K562 (cell line): Measurements from ENCODE around the gene VWA3A. TPM values are rescaled to one million over a fixed set of nuclear protein-coding genes. Genes with fewer than 3 reads are reported as not detected.

Experiments used
- CC2D1A ChIP-seq: fragments of 450-650 bp; IDR thresholded peaks from 2 replicates; pipeline ENCODE4 v1.6.1; 2017; ENCODE audit warnings: mild to moderate bottlenecking
- COPS2 ChIP-seq: fragments of 450-650 bp; conservative IDR thresholded peaks from 2 replicates; pipeline ENCODE4 v1.6.1; 2016; ENCODE audit warnings: mild to moderate bottlenecking, moderate library complexity
- KDM5B ChIP-seq: fragments of 200-600 bp; sonication (generic); IDR thresholded peaks from 2 replicates; pipeline ENCODE4 v1.6.1; 2012; ENCODE audit warnings: low read depth, mild to moderate bottlenecking, moderate library complexity, low read length, control low read depth, inconsistent platforms; ENCODE audit not compliant: insufficient replicate concordance
- NCOA4 ChIP-seq: fragments of 450-650 bp; IDR thresholded peaks from 2 replicates; pipeline ENCODE4 v1.6.1; 2018; ENCODE audit warnings: mild to moderate bottlenecking; ENCODE audit not compliant: partially characterized antibody
- PHTF2 ChIP-seq: fragments of 250-450 bp; sonication (Bioruptor Pico); IDR thresholded peaks from 2 replicates; pipeline ENCODE4 v1.5.0; 2021; ENCODE audit warnings: mild to moderate bottlenecking
- POLR2G ChIP-seq: fragments of 200-400 bp; formaldehyde crosslinking; IDR thresholded peaks from 2 replicates; pipeline ENCODE4 v1.6.1; 2017; ENCODE audit warnings: low read depth, mild to moderate bottlenecking, antibody characterized with exemption, low read length, moderate library complexity
- POLR2H ChIP-seq: IDR thresholded peaks from 2 replicates; pipeline ENCODE4 v1.6.1; 2016; ENCODE audit warnings: missing genetic modification characterization, low read depth, mild to moderate bottlenecking, control low read depth, missing compliant biosample characterization, moderate library complexity
- RBM14 ChIP-seq: fragments of 200-400 bp; formaldehyde crosslinking; IDR thresholded peaks from 2 replicates; pipeline ENCODE4 v1.6.1; 2018; ENCODE audit warnings: low read depth, mild to moderate bottlenecking, low read length, moderate library complexity, borderline replicate concordance; ENCODE audit not compliant: insufficient read depth
- TEAD1 ChIP-seq, 2 experiments: fragments of 450-650 bp in 1 of 2; sonication (generic) in 1 of 2; formaldehyde crosslinking; IDR thresholded peaks; 2 replicates each; pipeline versions ENCODE4 v1.4.0 to v1.8.0; 2020 to 2022; ENCODE audit warnings: mild to moderate bottlenecking in 2 of 2, missing genetic modification reagents in 1 of 2
- ZFX ChIP-seq: sonication (generic); formaldehyde crosslinking; IDR thresholded peaks from 2 replicates; pipeline ENCODE4 v1.8.0; 2022; ENCODE audit warnings: mild to moderate bottlenecking, missing genetic modification reagents, moderate library complexity
- ZNF12 ChIP-seq: sonication (generic); formaldehyde crosslinking; IDR thresholded peaks from 2 replicates; pipeline ENCODE4 v1.4.0; 2020; ENCODE audit warnings: mild to moderate bottlenecking, missing genetic modification reagents
- ZNF140 ChIP-seq: fragments of 250-450 bp; sonication (Bioruptor Pico); IDR thresholded peaks from 2 replicates; pipeline ENCODE4 v1.8.0; 2021; ENCODE audit warnings: moderate library complexity, mild to moderate bottlenecking, inconsistent platforms
- polyA plus RNA-seq, 8 experiments: library from polyadenylated mRNA; depleted of rRNA in 4 of 8; stranded (reverse) in 5 of 8; unstranded in 3 of 8; fragments of >200 nt; fragmentation: Nextera tagmentation in 2 of 8; fragmentation: Illumina TruSeq in 1 of 8; extraction: Ambion mirVana in 2 of 8; extraction: Trizol in 1 of 8; gene quantifications; 2 replicates each; pipeline versions ENCODE4 v1.2.1 to v1.2.3, GENCODE V29; 2011 to 2014; ENCODE audit warnings: inconsistent platforms in 1 of 8, missing spikeins in 1 of 8
- total RNA-seq, 7 experiments: library from RNA; depleted of rRNA in 6 of 7; stranded (reverse); fragments of >200 nt in 6 of 7; fragmentation: Illumina TruSeq in 2 of 7; extraction: Trizol in 2 of 7; gene quantifications; 2 replicates each; pipeline versions ENCODE4 v1.2.1 to v1.2.3, GENCODE V29; 2011 to 2021; ENCODE audit warnings: low replicate concordance in 1 of 7
- TF ChIP-seq, protein P1 (sequence below): sonication (generic); formaldehyde crosslinking; IDR thresholded peaks from 2 replicates; pipeline ENCODE4 v1.8.0; 2022; ENCODE audit warnings: mild to moderate bottlenecking, missing genetic modification reagents
- TF ChIP-seq, protein P2 (sequence below): fragments of 450-650 bp; IDR thresholded peaks from 2 replicates; pipeline ENCODE4 v1.6.1; 2016; ENCODE audit warnings: low read depth

The VWA3A gene
- total and polyA plus RNA-seq, 9 of the 15 experiments (the other 6 are each of a cell fraction or from before 2014, with no cell fraction given): not detected

DNA sequence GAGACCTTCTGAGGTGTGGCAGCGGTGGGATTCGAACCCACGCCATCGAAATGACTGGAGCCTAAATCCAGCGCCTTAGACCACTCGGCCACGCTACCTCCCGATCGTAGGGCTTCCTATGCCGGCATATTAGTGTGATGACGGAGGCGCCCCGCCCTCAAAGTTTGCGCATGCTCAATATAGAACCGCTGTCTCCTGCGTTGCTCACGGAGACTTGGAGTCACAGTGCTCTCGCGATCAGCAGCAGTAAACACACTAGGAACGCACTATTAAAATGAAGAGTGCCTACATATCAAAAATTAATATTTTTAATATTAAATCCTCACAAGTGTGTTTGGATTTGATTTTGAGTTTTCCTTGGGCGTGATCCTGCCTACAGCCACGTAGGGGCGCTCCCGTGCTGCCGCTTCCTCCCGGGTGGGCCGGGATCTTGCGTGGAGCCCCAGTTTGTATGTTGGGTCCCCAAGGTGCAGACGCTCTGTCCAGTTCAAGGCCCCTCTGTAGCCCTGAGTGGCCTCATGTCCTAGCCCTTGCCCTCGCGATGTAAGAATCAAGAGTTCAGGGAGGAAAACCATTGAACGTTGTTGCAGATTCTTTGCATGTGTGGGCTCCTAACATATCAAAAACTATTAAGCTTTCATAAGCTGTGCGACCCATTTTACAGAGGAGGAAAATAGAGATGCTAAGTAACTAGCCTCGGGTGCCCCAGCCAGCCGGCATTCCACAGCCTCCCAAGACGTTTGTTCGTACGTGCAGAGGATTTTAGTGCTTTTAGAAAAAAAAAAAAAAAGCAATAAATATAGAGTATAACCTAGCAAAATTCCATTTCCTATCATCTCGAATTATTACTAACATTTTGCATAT is 103.6 kb downstream of the VWA3A start (continued):
- TF ChIP-seq, protein P1, sequence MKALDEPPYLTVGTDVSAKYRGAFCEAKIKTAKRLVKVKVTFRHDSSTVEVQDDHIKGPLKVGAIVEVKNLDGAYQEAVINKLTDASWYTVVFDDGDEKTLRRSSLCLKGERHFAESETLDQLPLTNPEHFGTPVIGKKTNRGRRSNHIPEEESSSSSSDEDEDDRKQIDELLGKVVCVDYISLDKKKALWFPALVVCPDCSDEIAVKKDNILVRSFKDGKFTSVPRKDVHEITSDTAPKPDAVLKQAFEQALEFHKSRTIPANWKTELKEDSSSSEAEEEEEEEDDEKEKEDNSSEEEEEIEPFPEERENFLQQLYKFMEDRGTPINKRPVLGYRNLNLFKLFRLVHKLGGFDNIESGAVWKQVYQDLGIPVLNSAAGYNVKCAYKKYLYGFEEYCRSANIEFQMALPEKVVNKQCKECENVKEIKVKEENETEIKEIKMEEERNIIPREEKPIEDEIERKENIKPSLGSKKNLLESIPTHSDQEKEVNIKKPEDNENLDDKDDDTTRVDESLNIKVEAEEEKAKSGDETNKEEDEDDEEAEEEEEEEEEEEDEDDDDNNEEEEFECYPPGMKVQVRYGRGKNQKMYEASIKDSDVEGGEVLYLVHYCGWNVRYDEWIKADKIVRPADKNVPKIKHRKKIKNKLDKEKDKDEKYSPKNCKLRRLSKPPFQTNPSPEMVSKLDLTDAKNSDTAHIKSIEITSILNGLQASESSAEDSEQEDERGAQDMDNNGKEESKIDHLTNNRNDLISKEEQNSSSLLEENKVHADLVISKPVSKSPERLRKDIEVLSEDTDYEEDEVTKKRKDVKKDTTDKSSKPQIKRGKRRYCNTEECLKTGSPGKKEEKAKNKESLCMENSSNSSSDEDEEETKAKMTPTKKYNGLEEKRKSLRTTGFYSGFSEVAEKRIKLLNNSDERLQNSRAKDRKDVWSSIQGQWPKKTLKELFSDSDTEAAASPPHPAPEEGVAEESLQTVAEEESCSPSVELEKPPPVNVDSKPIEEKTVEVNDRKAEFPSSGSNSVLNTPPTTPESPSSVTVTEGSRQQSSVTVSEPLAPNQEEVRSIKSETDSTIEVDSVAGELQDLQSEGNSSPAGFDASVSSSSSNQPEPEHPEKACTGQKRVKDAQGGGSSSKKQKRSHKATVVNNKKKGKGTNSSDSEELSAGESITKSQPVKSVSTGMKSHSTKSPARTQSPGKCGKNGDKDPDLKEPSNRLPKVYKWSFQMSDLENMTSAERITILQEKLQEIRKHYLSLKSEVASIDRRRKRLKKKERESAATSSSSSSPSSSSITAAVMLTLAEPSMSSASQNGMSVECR (CRISPR knock-in tag): peak; percentile 54; the same call in 1 of the 2 replicates
- TF ChIP-seq, protein P2, sequence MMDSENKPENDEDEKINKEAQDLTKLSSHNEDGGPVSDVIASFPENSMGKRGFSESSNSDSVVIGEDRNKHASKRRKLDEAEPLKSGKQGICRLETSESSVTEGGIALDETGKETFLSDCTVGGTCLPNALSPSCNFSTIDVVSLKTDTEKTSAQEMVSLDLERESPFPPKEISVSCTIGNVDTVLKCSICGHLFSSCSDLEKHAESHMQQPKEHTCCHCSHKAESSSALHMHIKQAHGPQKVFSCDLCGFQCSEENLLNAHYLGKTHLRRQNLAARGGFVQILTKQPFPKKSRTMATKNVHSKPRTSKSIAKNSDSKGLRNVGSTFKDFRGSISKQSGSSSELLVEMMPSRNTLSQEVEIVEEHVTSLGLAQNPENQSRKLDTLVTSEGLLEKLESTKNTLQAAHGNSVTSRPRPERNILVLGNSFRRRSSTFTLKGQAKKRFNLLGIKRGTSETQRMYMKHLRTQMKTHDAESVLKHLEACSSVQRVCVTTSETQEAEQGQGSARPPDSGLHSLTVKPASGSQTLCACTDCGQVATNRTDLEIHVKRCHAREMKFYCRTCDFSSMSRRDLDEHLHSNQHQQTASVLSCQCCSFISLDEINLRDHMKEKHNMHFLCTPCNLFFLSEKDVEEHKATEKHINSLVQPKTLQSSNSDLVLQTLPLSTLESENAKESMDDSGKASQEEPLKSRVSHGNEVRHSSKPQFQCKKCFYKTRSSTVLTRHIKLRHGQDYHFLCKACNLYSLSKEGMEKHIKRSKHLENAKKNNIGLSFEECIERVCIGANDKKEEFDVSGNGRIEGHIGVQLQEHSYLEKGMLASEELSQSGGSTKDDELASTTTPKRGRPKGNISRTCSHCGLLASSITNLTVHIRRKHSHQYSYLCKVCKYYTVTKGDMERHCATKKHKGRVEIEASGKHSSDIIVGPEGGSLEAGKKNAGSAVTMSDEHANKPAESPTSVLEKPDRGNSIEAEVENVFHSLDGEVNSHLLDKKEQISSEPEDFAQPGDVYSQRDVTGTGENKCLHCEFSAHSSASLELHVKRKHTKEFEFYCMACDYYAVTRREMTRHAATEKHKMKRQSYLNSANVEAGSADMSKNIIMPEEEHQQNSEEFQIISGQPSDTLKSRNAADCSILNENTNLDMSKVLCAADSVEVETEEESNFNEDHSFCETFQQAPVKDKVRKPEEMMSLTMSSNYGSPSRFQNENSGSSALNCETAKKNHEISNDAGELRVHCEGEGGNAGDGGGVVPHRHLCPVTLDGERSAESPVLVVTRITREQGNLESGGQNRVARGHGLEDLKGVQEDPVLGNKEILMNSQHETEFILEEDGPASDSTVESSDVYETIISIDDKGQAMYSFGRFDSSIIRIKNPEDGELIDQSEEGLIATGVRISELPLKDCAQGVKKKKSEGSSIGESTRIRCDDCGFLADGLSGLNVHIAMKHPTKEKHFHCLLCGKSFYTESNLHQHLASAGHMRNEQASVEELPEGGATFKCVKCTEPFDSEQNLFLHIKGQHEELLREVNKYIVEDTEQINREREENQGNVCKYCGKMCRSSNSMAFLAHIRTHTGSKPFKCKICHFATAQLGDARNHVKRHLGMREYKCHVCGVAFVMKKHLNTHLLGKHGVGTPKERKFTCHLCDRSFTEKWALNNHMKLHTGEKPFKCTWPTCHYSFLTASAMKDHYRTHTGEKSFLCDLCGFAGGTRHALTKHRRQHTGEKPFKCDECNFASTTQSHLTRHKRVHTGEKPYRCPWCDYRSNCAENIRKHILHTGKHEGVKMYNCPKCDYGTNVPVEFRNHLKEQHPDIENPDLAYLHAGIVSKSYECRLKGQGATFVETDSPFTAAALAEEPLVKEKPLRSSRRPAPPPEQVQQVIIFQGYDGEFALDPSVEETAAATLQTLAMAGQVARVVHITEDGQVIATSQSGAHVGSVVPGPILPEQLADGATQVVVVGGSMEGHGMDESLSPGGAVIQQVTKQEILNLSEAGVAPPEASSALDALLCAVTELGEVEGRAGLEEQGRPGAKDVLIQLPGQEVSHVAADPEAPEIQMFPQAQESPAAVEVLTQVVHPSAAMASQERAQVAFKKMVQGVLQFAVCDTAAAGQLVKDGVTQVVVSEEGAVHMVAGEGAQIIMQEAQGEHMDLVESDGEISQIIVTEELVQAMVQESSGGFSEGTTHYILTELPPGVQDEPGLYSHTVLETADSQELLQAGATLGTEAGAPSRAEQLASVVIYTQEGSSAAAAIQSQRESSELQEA: peak; percentile 82
- TF ChIP-seq ZNF12: 0 out of 2 replicates have a peak, but pooled peaks have one; percentile 25
- peak; percentile 95 for TF ChIP-seq KDM5B
- peak; percentile 100 for TF ChIP-seq POLR2H (tag)
- peak; percentile 78 for TF ChIP-seq POLR2G
- TF ChIP-seq PHTF2 (CRISPR knock-in tag): 0 out of 2 replicates have a peak, but pooled peaks have one; percentile 64
- no peak for TF ChIP-seq ZNF140 (CRISPR knock-in tag)
- 0 out of 4 replicates have a peak, but pooled peaks of 1 of the 2 experiments have one; percentile 53 for TF ChIP-seq TEAD1 (CRISPR knock-in tag; IDR thresholded peaks at IDR 0.05)
- no peak for TF ChIP-seq RBM14
- TF ChIP-seq NCOA4: peak; percentile 53
- peak; percentile 69 for TF ChIP-seq ZFX (CRISPR knock-in tag)
- no peak for TF ChIP-seq COPS2
- peak; percentile 80 for TF ChIP-seq CC2D1A
